ENCODE results near the gene ADGRA3.

- TF ChIP-seq CTCF (conservative IDR thresholded peaks at IDR 0.05; ENCODE audit: low read length) (no peak), EZH2phosphoT487 (IDR thresholded peaks at IDR 0.05; ENCODE audit: borderline replicate concordance) (no peak)
Observed at GRCh38 chr4:22460266-22460665, 55.6 kb downstream of the ADGRA3 start.
